CD4-positive, alpha-beta T cell treated with Interleukin-1 beta for 1 hour (primary cell): ENCODE results near the gene WFDC9.
"Not testable (repeated sequence)": the region's sequence is repeated elsewhere in the genome, so short reads cannot be mapped to it uniquely, and the experiment has no call there.

Experiments used
- DNase-seq, 2 donors: peaks; one replicate each; pipeline ENCODE4 v3.0.0-alpha.2; 2020 to 2022

Gene WFDC9

GRCh38 chr20:45631184-45631583 lies at the start of gene WFDC9:
Gene WFDC9, minus strand, starts transcription at chr20:45631284. Its CDS starts 21,103 bp downstream, at chr20:45610181.
- no peak for DNase-seq

- DNase-seq = no peak
These were observed 48.6 kb upstream of the WFDC9 start for GRCh38 chr20:45679650-45680049.

GRCh38 chr20:45672765-45673164 lies 41.7 kb upstream of the WFDC9 start:
- no peak for DNase-seq

- no peak for DNase-seq
These were observed 39.1 kb upstream of the WFDC9 start, which contains the start of gene WFDC11 for GRCh38 chr20:45670139-45670538. Gene WFDC11, minus strand, starts transcription at chr20:45670239. Its CDS starts 19,639 bp downstream, at chr20:45650600.

- not testable (repeated sequence) for DNase-seq
These were observed 26.0 kb upstream of the WFDC9 start for GRCh38 chr20:45657038-45657437.

GRCh38 chr20:45651726-45652125 lies 20.6 kb upstream of the WFDC9 start:
- DNase-seq = not testable (repeated sequence)

- DNase-seq = no peak
These were observed 18.3 kb upstream of the WFDC9 start for GRCh38 chr20:45649312-45649863.

- no peak for DNase-seq
These were observed 16.5 kb upstream of the WFDC9 start for GRCh38 chr20:45647441-45648050.

- no peak for DNase-seq
These were observed 15.8 kb upstream of the WFDC9 start for GRCh38 chr20:45646875-45647274.

- not testable (repeated sequence) for DNase-seq
These were observed 14.8 kb upstream of the WFDC9 start for GRCh38 chr20:45645869-45646268.

- not testable (repeated sequence) for DNase-seq
These were observed 10.0 kb upstream of the WFDC9 start for GRCh38 chr20:45641076-45641475.

GRCh38 chr20:45639687-45640086 lies 8.6 kb upstream of the WFDC9 start:
- DNase-seq = no peak

GRCh38 chr20:45636513-45636912 lies 5.4 kb upstream of the WFDC9 start:
- no peak for DNase-seq

GRCh38 chr20:45630371-45630770 lies 713 bp downstream of the WFDC9 start:
- DNase-seq = no peak

- peak; percentile 4 to 28 for DNase-seq
These were observed 1.5 kb downstream of the WFDC9 start, which contains the start of gene WFDC10A for GRCh38 chr20:45629496-45630100. Gene WFDC10A, plus strand, starts transcription at chr20:45629739. Its CDS starts 75 bp downstream, at chr20:45629814.

- no peak for DNase-seq
These were observed 4.5 kb downstream of the WFDC9 start for GRCh38 chr20:45626540-45626939.

GRCh38 chr20:45621593-45621992 lies 9.5 kb downstream of the WFDC9 start:
- DNase-seq = no peak

- no peak for DNase-seq
These were observed 13.5 kb downstream of the WFDC9 start for GRCh38 chr20:45617591-45617990.

GRCh38 chr20:45612314-45612713 lies 18.8 kb downstream of the WFDC9 start:
- DNase-seq = no peak

- no peak for DNase-seq
These were observed 20.0 kb downstream of the WFDC9 start for GRCh38 chr20:45611054-45611453.

GRCh38 chr20:45607810-45608209 lies 23.3 kb downstream of the WFDC9 start:
- DNase-seq = no peak

- DNase-seq = no peak
These were observed 35.8 kb downstream of the WFDC9 start for GRCh38 chr20:45595235-45595634.

GRCh38 chr20:45593498-45593897 lies 37.6 kb downstream of the WFDC9 start:
- no peak for DNase-seq

- peak; percentile 2 to 38 for DNase-seq
These were observed 38.4 kb downstream of the WFDC9 start for GRCh38 chr20:45592574-45593189.
